GM19467 (cell line): Measurements from ENCODE around the gene SFI1.
"Not testable (repeated sequence)": the region's sequence is repeated elsewhere in the genome, so short reads cannot be mapped to it uniquely, and the experiment has no call there.

ENCODE experiments used
- ATAC-seq: cut with Tn5 transposase; IDR thresholded peaks from one replicate; pipeline ENCODE4 v1.9.1; 2021; ENCODE audit warnings: mild to moderate bottlenecking, moderate library complexity; ENCODE audit not compliant: unreplicated experiment

Gene SFI1

GRCh38 chr22:31491218-31491962 lies 4.9 kb upstream of the SFI1 start:
- ATAC-seq, result no peak

GRCh38 chr22:31492151-31492550 lies 4.2 kb upstream of the SFI1 start:
- no peak for ATAC-seq

- ATAC-seq, result not testable (repeated sequence)
These were observed 3.0 kb upstream of the SFI1 start for GRCh38 chr22:31493355-31493754.

- no peak for ATAC-seq
These were observed 993 bp upstream of the SFI1 start for GRCh38 chr22:31495343-31495742.

- peak; percentile 11 for ATAC-seq
These were observed 405 bp downstream of the SFI1 start for GRCh38 chr22:31496735-31497146.

GRCh38 chr22:31497148-31497938 lies 1.0 kb downstream of the SFI1 start:
- ATAC-seq, result no peak

GRCh38 chr22:31501738-31502137 lies 5.4 kb downstream of the SFI1 start:
- ATAC-seq, result no peak

- no peak for ATAC-seq
These were observed 7.1 kb downstream of the SFI1 start for GRCh38 chr22:31503211-31503964.

- no peak for ATAC-seq
These were observed 7.9 kb downstream of the SFI1 start for GRCh38 chr22:31504282-31504681.

- ATAC-seq, result not testable (repeated sequence)
These were observed 11.2 kb downstream of the SFI1 start for GRCh38 chr22:31507517-31507916.

GRCh38 chr22:31508536-31508935 lies 12.2 kb downstream of the SFI1 start:
- no peak for ATAC-seq

GRCh38 chr22:31509061-31509762 lies 12.9 kb downstream of the SFI1 start:
- no peak for ATAC-seq

- ATAC-seq, result no peak
These were observed 23.7 kb downstream of the SFI1 start for GRCh38 chr22:31520051-31520450.

- ATAC-seq, result not testable (repeated sequence)
These were observed 27.8 kb downstream of the SFI1 start for GRCh38 chr22:31524132-31524531.

GRCh38 chr22:31526270-31526669 lies 29.9 kb downstream of the SFI1 start:
- no peak for ATAC-seq

GRCh38 chr22:31530823-31531195 lies 34.5 kb downstream of the SFI1 start:
- no peak for ATAC-seq

- ATAC-seq, result no peak
These were observed 35.7 kb downstream of the SFI1 start for GRCh38 chr22:31532060-31532459.

GRCh38 chr22:31533374-31533773 lies 37.0 kb downstream of the SFI1 start:
- no peak for ATAC-seq

GRCh38 chr22:31537019-31537535 lies 40.7 kb downstream of the SFI1 start:
- ATAC-seq, result no peak

- ATAC-seq, result no peak
These were observed 42.5 kb downstream of the SFI1 start for GRCh38 chr22:31538815-31539214.

- not testable (repeated sequence) for ATAC-seq
These were observed 43.8 kb downstream of the SFI1 start for GRCh38 chr22:31540166-31540565.
